ENCODE measurements around the gene DPY19L3.
"Not testable (repeated sequence)": the region's sequence is repeated elsewhere in the genome, so short reads cannot be mapped to it uniquely, and the experiment has no call there.

DPY19L3 gene

DNA sequence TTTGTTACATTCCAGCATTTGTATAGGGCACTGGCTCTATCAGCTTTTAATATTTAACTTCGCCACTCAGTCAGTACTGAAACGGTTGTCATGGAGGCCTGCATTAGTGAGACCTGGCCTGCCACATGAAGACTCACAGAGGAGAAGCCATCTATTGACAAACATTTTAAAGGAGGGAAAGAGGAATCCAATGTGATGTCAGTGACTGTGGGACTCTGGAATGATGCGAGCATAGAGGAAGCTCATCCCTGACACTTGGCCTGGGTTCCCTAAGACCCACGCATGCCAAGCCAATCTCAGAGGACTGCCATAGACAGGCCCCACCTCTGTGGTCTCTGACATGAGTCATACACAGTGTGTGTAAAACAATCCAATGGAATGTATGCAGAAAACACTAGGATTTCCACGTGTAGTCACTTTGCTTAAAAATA is 7.9 kb upstream of the DPY19L3 start:
- peak; percentile 84 for DNase-seq (ENCODE audit: low spot score)

DNA sequence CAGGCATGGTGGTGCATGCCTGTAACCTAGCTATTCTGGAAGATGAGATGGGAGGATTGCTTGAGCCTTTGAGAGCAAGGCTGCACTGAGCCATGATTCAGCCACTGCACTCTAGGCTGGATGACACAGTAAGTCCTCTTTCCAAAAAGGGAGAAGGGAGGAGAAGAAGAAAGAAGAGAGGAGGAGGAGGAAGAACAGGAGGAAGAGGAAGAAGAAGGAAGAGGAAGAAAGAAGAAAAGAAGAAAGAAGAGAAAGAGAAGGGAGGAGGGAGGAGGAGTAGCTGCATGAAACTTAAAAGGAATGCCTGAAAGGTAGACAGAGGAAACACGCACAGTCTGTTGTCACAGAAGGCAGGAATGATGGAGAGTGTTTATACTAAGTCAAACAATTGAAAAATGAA is 3.6 kb upstream of the DPY19L3 start:
- no peak for DNase-seq (ENCODE audit: low spot score)

GRCh38 chr19:32403291-32403995 is 2.1 kb upstream of the DPY19L3 start:
- no peak for DNase-seq (ENCODE audit: low spot score)

DNA sequence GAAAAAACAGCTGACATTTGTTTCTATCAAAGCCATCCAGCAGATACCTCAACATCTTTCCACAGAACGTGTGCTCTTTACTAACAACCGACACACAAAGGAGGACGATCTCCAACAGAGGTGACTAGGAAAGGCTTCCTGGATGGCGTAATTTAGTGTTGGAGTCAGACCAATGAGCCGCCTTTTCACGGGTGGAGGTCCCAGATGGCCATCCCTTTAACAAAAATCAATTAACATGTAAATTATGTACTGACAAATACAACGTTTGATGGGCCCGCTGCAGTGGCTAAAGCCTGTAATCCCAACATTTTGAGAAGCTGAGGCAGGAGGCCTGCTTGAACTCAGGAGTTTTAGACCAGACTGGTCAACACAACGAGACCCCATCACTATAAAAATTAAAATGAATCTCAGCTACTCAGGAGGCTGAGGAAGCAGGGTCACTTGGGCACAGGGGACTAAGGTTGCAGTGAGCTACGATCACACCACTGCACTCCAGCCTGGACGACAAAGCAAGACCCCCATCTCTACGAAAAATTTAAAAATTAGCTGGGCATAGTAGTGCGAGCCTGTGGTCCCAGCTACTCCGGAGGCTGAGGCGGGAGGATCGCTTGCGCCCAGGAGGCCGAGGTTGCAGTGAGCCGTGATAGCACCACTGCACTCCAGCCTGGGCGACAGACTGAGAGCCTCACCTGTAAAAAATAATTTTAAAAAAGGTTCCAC is 1.2 kb upstream of the DPY19L3 start:
- no peak for DNase-seq (ENCODE audit: low spot score)

GRCh38 chr19:32404933-32405430 is 588 bp upstream of the DPY19L3 start:
- DNase-seq (ENCODE audit: low spot score): peak; percentile 68

DNA sequence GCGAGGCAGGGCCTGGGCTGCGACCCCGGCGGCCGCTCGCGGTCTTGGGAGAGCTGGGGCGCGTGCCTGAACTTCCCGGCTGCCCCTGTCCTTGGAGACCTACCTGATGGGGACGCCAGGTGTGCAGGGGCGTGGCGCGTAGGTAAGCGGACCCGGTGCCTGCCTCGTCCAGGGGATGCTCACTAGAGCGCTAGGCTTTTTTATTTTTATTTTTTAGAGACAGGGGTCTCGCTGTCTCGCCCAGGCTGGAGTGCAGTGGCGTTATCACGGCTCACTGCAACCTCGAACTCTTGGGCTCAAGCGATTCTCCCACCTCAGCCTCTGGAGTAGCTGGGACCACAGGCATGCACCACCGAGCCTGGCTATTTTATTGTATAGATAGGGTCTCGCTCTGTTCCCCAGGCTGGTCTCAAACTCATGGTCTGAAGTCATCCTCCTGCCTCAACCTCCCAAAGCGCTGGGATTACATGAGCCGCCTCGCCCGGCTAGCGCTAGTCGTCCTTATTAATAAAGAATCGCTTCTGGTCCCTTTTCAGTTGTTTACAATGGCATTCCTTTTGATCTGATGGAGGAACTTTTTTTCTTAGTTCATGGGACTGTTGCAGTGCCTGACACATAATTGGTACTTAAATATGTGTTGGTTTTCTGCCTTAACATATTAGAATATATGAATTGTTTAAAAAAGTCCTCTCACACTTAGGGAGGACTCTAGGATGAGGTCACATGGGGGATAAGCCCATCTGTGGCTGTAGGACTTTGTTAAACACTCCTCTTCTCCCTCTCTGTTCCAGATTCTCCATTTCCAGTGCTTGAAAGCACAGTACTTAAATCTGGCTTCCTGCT is 812 bp downstream of the DPY19L3 start:
- peak; percentile 8 for DNase-seq (ENCODE audit: low spot score)

DNA sequence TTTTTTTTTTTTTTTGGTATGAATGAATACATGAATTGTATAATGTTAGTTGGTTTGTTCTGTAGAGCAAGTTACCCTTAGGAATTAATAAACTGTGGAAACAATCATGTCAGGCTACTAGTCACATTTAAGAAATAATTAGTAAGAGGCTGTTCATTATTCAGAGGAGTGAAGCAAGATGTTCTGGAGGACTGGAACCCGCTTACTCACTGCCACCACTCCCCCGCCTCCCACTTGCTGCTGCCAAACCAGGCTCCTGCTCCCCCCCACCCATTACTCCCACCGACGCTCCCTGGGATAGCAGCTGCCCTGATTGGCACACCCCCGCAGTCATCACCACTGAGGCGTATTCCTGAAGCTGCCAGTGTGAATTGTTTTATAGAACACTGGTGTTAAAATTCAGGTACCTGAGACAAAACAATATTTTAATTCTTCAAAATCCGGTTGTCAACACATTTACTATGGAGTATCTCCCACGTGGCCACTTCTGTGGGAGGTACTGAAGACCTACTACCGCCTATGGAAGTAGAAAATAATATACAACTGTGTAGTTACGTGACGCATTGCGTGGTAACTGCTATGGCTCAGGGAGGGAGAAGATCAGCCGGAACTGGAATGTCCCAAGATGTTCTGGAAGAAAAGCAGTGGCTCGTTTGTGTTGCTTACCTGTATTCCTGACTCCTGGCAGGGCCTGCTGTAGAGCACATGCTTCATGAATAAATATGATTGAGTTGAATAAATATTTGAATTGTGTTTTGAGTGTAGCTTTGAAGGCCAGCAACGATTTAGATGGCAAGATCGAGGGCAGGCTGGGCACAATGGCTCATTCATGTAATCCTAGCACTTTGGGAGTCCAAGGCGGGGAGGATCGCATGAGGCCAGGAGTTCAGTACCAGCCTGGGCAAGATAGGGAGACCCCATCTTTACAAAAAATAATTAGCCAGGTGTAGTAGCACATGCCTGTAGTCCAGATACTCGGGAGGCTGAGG is 1.7 kb downstream of the DPY19L3 start:
- DNase-seq (ENCODE audit: low spot score): peak; percentile 60

- DNase-seq (ENCODE audit: low spot score): no peak
Observed at GRCh38 chr19:32415246-32415645, 9.7 kb downstream of the DPY19L3 start.

GRCh38 chr19:32415669-32416068 is 10.1 kb downstream of the DPY19L3 start:
- no peak for DNase-seq (ENCODE audit: low spot score)

DNA sequence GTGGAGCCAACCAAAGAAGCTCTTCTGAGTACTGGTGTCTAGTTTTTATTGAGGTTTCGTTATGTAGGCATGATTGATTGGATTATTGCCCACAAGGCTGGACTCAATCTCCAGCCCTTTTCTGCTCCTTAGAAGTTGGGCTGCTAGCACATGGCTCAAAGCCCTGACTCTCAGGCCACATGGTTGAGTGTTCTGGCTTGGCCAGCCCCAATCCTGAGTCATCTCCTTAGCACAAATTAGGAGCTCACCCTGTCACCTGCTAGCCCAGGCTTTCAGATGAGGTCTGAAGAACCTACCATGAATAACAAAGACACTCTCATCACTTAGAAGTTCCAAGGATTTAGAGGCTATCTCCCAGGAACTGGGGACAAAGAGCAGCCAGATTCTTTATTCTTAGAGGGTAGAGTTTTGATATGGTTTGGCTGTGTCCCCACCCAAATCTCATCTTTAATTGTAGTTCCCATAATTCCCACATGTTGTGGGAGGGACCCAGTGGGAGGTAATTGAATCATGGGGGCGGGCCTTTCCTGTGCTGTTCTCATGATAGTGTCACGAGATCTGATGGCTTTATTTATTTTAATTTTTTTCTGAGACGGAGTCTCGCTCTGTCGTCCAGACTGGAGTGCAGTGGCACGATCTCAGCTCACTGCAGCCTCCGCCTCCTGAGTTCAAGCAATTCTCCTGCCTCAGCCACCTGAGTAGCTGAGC is 11.3 kb downstream of the DPY19L3 start:
- peak; percentile 21 for DNase-seq (ENCODE audit: low spot score)

DNA sequence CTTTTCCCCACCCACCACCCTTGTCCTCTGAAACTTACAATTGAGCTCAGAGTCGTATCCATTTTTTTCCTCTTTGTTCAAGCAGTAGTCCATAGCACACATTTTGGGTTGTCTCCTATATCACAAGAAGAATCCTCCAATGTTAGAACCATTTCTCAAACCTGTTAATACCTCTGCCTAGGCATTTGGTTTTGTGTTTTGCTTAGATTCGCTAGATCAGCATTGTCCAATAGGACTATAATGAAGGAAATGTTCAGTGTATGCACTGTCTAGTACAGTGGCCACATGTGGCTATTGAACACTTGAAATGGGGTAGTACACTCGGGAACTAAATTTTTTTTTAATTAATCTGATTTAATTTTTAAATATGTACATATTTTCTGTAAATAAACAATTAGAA is 12.6 kb downstream of the DPY19L3 start:
- DNase-seq (ENCODE audit: low spot score): no peak

- DNase-seq (ENCODE audit: low spot score): no peak
Observed at GRCh38 chr19:32421589-32422361, 16.2 kb downstream of the DPY19L3 start.

DNA sequence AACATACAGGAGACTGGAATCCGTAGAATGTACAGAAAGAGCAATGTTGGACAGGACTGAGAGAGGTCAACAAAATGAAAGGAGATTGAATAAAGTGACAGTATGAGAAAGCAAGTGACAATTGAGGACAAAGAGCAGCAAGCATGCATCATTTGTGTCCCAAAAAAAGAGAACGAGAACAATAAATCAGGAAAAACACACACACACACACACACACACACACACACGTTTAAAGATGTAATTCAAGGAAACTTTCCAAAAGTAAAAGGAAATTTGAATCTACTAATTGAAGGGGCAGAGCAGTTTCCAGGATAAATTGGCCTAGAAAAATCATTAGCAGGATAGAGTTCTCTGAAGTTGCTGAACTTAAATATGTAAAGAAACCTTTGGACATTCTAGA is 16.9 kb downstream of the DPY19L3 start:
- no peak for DNase-seq (ENCODE audit: low spot score)

DNA sequence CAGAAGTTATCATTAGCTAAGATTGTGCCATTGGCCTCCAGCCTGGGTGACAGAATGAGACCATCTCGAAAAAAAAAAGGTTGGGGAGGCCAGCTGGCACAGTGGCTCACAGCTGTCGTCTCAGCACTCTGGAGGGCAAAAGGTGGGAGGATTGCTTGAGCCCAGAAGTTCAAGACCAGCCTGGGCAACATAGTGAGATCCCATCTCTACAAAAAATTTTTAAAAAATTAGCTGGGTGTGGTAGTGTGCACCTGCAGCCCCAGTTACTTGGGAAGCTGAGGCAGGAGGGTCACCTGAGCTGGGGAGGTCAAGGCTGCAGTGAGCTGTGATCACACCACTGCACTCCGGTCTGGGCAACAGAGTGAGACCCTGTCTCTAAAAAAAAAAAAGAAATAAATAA is 18.4 kb downstream of the DPY19L3 start:
- not testable (repeated sequence) for DNase-seq (ENCODE audit: low spot score)

GRCh38 chr19:32427536-32427935 is 22.0 kb downstream of the DPY19L3 start:
- no peak for DNase-seq (ENCODE audit: low spot score)

DNA sequence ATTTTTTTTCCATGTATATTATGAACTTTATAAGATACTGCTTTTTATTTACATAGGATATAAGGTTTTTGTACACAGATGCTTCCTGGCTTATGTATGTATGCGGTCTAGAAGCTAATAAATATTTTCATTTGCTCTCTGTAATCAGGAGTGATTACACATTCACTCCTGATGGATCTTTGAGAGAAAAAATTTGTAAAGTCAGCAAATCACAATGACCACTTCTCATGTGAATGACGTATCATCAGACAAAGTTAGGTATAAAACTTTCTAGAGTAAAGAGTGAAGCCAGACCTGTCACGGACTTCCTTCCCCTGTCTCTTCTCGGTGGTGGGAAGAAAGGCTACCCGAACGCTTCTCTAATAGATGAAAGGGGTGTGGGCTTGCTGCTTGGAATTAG is 31.1 kb downstream of the DPY19L3 start:
- no peak for DNase-seq (ENCODE audit: low spot score)

GRCh38 chr19:32437096-32437495 is 31.5 kb downstream of the DPY19L3 start:
- no peak for DNase-seq (ENCODE audit: low spot score)

DNA sequence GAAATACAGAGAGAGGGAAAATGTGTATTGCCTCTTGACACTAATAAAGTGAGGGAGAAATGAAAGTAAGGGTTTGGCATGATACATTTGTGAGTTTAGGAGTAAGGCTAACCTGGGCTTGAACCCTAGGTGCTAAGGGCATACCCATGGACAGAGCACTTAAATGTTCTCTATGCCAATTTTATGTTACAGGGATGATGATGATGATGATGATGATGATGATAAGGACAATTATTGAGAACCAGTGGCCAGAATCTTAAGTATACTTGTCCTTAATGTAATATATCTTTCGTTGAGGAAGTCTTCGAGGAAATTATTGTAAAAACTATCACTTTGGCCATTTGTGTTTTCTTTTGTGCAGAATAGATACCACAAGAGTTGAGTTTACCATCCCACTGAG is 33.2 kb downstream of the DPY19L3 start:
- DNase-seq (ENCODE audit: low spot score): no peak

- no peak for DNase-seq (ENCODE audit: low spot score)
Observed at GRCh38 chr19:32442650-32443049, 37.1 kb downstream of the DPY19L3 start.

GRCh38 chr19:32447534-32447933 is 42.0 kb downstream of the DPY19L3 start:
- DNase-seq (ENCODE audit: low spot score): not testable (repeated sequence)
